Measurements from ENCODE around the gene MPHOSPH10. TPM values are rescaled to one million over a fixed set of nuclear protein-coding genes. Genes with fewer than 3 reads are reported as not detected.
A peak's percentile ranks its signal among the peaks of the same experiment; 100 is the strongest.

Gene MPHOSPH10
- total RNA-seq, 4 donors from 2014 or later, result 14.4 to 24.5 (median 17.9) TPM

DNA sequence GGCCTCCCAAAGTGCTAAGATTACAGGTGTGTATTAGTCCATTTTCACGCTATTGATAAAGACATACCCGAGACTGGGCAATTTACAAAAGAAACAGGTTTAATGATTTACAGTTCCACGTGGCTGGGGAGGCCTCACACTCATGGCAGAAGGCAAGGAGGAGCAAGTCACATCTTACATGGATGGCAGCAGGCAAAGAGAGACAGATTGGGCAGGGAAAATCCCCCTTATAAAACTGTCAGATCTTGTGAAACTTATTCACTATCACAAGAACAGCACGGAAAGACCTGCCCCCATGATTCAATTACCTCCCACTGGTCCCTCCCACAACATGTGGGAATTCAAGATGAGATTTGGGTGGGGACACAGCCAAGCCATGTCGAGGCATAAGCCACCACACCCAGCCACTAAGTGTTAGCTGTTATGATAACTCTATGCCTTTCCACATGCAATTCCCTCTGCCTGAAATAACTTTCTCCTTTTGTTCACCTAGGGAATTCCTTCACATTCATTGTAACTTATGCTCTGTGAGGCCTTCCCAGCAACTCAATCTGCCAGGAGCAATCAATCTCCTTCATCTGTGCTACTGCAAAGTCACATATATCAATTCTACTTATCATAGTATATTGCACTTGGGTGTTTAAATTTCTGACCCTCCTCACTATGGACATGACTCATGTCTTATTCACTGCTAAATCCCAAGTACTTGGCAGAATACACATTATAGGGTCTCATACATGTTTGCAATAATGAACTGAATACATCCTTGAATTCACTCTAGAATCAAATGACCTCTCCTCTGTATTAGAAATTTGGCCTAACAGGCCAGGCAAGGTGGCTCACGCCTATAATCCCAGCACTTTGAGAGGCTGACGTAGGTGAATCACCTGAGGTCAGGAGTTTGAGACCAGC is 7.8 kb upstream of the MPHOSPH10 start:
- intact Hi-C loops (cut with DNase I), result no loop called here
- Histone ChIP-seq H3K27me3 (no peaks in the 10 kb centered on the region), H3K4me3 (no peak overlapping the region), H3K36me3 (peaks cover 0 to 62% (median 46%) of the 10 kb centered on the region in 4 donors), H3K27ac (replicated peaks in 1 of 4) (no peak overlapping the region), H3K9me3 (no peaks in the 10 kb centered on the region), H3K4me1 (peaks cover 6 to 15% (median 8%) of the 10 kb centered on the region in 4 donors)
- WGBS, result 94% methylated on average over 7 of the region's 7 CpGs
- TF ChIP-seq POLR2A (IDR thresholded peaks at IDR 0.05; ENCODE audit: low read depth), result no peak
- TF ChIP-seq EP300 (IDR thresholded peaks at IDR 0.05), result no peak
- no peak for TF ChIP-seq POLR2AphosphoS5 (IDR thresholded peaks at IDR 0.05)
- no peak for TF ChIP-seq CTCF (IDR thresholded peaks at IDR 0.05)
- DNase-seq (ENCODE audit: extremely low spot score), result no peak

- H3K36me3 ChIP-seq, result peaks cover 0 to 31% (median 20%) of the 10 kb centered on the region in 4 donors
- no peak for TF ChIP-seq EP300 (IDR thresholded peaks at IDR 0.05)
- no peak for TF ChIP-seq POLR2A (IDR thresholded peaks at IDR 0.05; ENCODE audit: low read depth)
- intact Hi-C loops (cut with DNase I), result no loop called here
- no peak overlapping the region for H3K27ac ChIP-seq (replicated peaks in 1 of 4)
- H3K9me3 ChIP-seq, result no peaks in the 10 kb centered on the region
- WGBS, result 91% methylated on average over 7 of the region's 7 CpGs
- H3K4me1 ChIP-seq, result peaks cover 12 to 34% (median 23%) of the 10 kb centered on the region in 4 donors
- DNase-seq (ENCODE audit: extremely low spot score), result no peak
- no peak overlapping the region for H3K4me3 ChIP-seq
- H3K27me3 ChIP-seq, result no peaks in the 10 kb centered on the region
Observed at GRCh38 chr2:71125506-71126294, 4.7 kb upstream of the MPHOSPH10 start.

- TF ChIP-seq EP300 (IDR thresholded peaks at IDR 0.05) (no peak), POLR2A (IDR thresholded peaks at IDR 0.05; ENCODE audit: low read depth) (no peak), CTCF (IDR thresholded peaks at IDR 0.05) (no peak), POLR2AphosphoS5 (IDR thresholded peaks at IDR 0.05) (no peak)
- no peaks in the 10 kb centered on the region for H3K9me3 ChIP-seq
- 79% methylated on average over 3 of the region's 3 CpGs for WGBS
- no peak for DNase-seq (ENCODE audit: extremely low spot score)
- no peak overlapping the region for H3K27ac ChIP-seq (replicated peaks in 1 of 4)
- no peak overlapping the region for H3K4me3 ChIP-seq
- H3K27me3 ChIP-seq, result no peaks in the 10 kb centered on the region
- peaks cover 20 to 45% (median 33%) of the 10 kb centered on the region in 4 donors for H3K4me1 ChIP-seq
- peaks cover 0 to 21% (median 12%) of the 10 kb centered on the region in 4 donors for H3K36me3 ChIP-seq
- intact Hi-C loops (cut with DNase I), result no loop called here
Observed at GRCh38 chr2:71126957-71127356, 3.5 kb upstream of the MPHOSPH10 start.

DNA sequence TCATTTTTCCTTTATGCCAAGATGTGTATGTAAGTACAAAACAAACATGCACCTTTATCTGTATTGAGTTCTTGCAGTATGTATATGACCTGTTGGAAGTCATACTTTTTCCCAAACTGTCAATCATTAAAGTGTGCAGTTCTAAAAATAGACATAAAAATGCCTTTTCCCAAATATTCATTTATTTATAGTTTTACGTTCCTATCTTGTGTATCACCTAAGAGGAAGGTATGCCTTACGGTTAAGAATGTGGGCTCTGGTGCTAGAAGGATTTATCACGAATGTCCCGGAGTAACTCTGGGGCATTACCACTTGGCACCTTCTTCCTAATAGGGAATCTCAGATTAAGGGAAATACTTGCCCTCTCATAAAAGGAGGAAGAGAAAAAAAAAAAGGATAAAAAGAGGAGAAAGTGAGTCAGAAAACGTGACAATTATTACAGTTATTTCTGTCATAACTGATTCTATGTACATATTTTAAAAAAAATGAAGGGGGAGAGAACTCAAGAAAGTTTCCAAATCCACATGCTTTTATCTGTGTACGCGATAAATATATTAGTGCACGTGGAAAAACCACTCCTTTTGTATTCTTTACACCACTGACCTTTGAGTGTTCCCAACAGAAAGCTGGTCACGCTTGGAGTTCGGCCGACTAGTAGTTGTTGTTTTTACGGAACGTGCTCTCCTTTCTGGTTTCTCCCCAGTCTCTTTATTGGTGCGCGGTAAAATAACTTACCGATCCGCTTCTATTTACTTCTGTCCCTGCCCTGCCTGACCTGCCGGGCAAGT is 1.1 kb upstream of the MPHOSPH10 start:
- intact Hi-C loops (cut with DNase I), result no loop called here
- no peak for DNase-seq (ENCODE audit: extremely low spot score)
- peaks cover 26 to 57% (median 41%) of the 10 kb centered on the region in 4 donors for H3K4me1 ChIP-seq

More for the DNA sequence above, 1.1 kb upstream of the MPHOSPH10 start:
- H3K4me3 ChIP-seq, result peak overlapping the region; percentile 61 to 98 (median 86)
- no peak for TF ChIP-seq CTCF (IDR thresholded peaks at IDR 0.05)
- TF ChIP-seq POLR2AphosphoS5 (IDR thresholded peaks at IDR 0.05), result no peak
- TF ChIP-seq EP300 (IDR thresholded peaks at IDR 0.05), result no peak
- no peak for TF ChIP-seq POLR2A (IDR thresholded peaks at IDR 0.05; ENCODE audit: low read depth)
- under 1% methylated on average over 18 of the region's 18 CpGs for WGBS
- H3K27me3 ChIP-seq, result no peaks in the 10 kb centered on the region
- peak overlapping the region; percentile 89 to 95 (median 90) for H3K27ac ChIP-seq (replicated peaks in 1 of 4)
- H3K36me3 ChIP-seq, result peaks cover 0 to 14% (median 7%) of the 10 kb centered on the region in 4 donors
- no peaks in the 10 kb centered on the region for H3K9me3 ChIP-seq

All from esophagus muscularis mucosa (tissue), 4 donors.